ENCODE measurements around the gene NLRC5.

The NLRC5 gene

GRCh38 chr16:56988948-56989945 is at the start of gene NLRC5:
NLRC5 (plus strand) TSS chr16:56989557; CDS start chr16:57020713, 31,156 bp downstream.
- Histone ChIP-seq H3K9me3 (ENCODE audit: control insufficient read depth, insufficient read depth, low read length) (no peaks in the 10 kb centered on the region), H3K4me1 (ENCODE audit: insufficient read depth, low read length) (peaks cover 21% of the 10 kb centered on the region), H3K9ac (ENCODE audit: low read depth, low read length) (peak within 1 kb of the TSS; percentile 72)

GRCh38 chr16:56939801-56940200 is 49.6 kb upstream of the NLRC5 start:
- H3K9me3 ChIP-seq (ENCODE audit: control insufficient read depth, insufficient read depth, low read length), result no peaks in the 10 kb centered on the region
- no peaks in the 10 kb centered on the region for H3K4me1 ChIP-seq (ENCODE audit: insufficient read depth, low read length)
- H3K36me3 ChIP-seq (ENCODE audit: insufficient read depth, low read length), result peaks cover 60% of the 10 kb centered on the region
- no peak overlapping the region for H3K9ac ChIP-seq (ENCODE audit: low read depth, low read length)

More at GRCh38 chr16:56988948-56989945, at the start of gene NLRC5:
- H3K36me3 ChIP-seq (ENCODE audit: insufficient read depth, low read length), result no peaks in the 10 kb centered on the region

GRCh38 chr16:56941092-56941491 is 48.3 kb upstream of the NLRC5 start:
- Histone ChIP-seq H3K9ac (ENCODE audit: low read depth, low read length) (no peak overlapping the region), H3K36me3 (ENCODE audit: insufficient read depth, low read length) (peaks cover 60% of the 10 kb centered on the region), H3K4me1 (ENCODE audit: insufficient read depth, low read length) (no peaks in the 10 kb centered on the region), H3K9me3 (ENCODE audit: control insufficient read depth, insufficient read depth, low read length) (no peaks in the 10 kb centered on the region)

GRCh38 chr16:56941856-56942331 is 47.5 kb upstream of the NLRC5 start:
- Histone ChIP-seq H3K9me3 (ENCODE audit: control insufficient read depth, insufficient read depth, low read length) (no peaks in the 10 kb centered on the region), H3K36me3 (ENCODE audit: insufficient read depth, low read length) (peaks cover 59% of the 10 kb centered on the region), H3K4me1 (ENCODE audit: insufficient read depth, low read length) (no peaks in the 10 kb centered on the region), H3K9ac (ENCODE audit: low read depth, low read length) (no peak overlapping the region)

- peaks cover 52% of the 10 kb centered on the region for H3K36me3 ChIP-seq (ENCODE audit: insufficient read depth, low read length)
- H3K4me1 ChIP-seq (ENCODE audit: insufficient read depth, low read length), result no peaks in the 10 kb centered on the region
Measured at GRCh38 chr16:56943761-56944375, 45.5 kb upstream of the NLRC5 start.

GRCh38 chr16:56944954-56945839 is 44.2 kb upstream of the NLRC5 start:
- H3K36me3 ChIP-seq (ENCODE audit: insufficient read depth, low read length), result peaks cover 39% of the 10 kb centered on the region
- H3K9me3 ChIP-seq (ENCODE audit: control insufficient read depth, insufficient read depth, low read length), result no peaks in the 10 kb centered on the region
- no peak overlapping the region for H3K9ac ChIP-seq (ENCODE audit: low read depth, low read length)
- H3K4me1 ChIP-seq (ENCODE audit: insufficient read depth, low read length), result no peaks in the 10 kb centered on the region

More at GRCh38 chr16:56943761-56944375, 45.5 kb upstream of the NLRC5 start:
- no peaks in the 10 kb centered on the region for H3K9me3 ChIP-seq (ENCODE audit: control insufficient read depth, insufficient read depth, low read length)
- no peak overlapping the region for H3K9ac ChIP-seq (ENCODE audit: low read depth, low read length)

- Histone ChIP-seq H3K9ac (ENCODE audit: low read depth, low read length) (no peak overlapping the region), H3K36me3 (ENCODE audit: insufficient read depth, low read length) (peaks cover 33% of the 10 kb centered on the region), H3K9me3 (ENCODE audit: control insufficient read depth, insufficient read depth, low read length) (no peaks in the 10 kb centered on the region), H3K4me1 (ENCODE audit: insufficient read depth, low read length) (no peaks in the 10 kb centered on the region)
Measured at GRCh38 chr16:56945847-56946527, 43.4 kb upstream of the NLRC5 start.

GRCh38 chr16:56946767-56947603 is 42.4 kb upstream of the NLRC5 start:
- no peaks in the 10 kb centered on the region for H3K4me1 ChIP-seq (ENCODE audit: insufficient read depth, low read length)
- no peak overlapping the region for H3K9ac ChIP-seq (ENCODE audit: low read depth, low read length)
- H3K9me3 ChIP-seq (ENCODE audit: control insufficient read depth, insufficient read depth, low read length), result no peaks in the 10 kb centered on the region
- peaks cover 24% of the 10 kb centered on the region for H3K36me3 ChIP-seq (ENCODE audit: insufficient read depth, low read length)

GRCh38 chr16:56947604-56947995 is 41.8 kb upstream of the NLRC5 start:
- Histone ChIP-seq H3K36me3 (ENCODE audit: insufficient read depth, low read length) (peaks cover 19% of the 10 kb centered on the region), H3K9ac (ENCODE audit: low read depth, low read length) (no peak overlapping the region), H3K9me3 (ENCODE audit: control insufficient read depth, insufficient read depth, low read length) (no peaks in the 10 kb centered on the region), H3K4me1 (ENCODE audit: insufficient read depth, low read length) (no peaks in the 10 kb centered on the region)

- H3K4me1 ChIP-seq (ENCODE audit: insufficient read depth, low read length), result no peaks in the 10 kb centered on the region
- no peak overlapping the region for H3K9ac ChIP-seq (ENCODE audit: low read depth, low read length)
- peaks cover 18% of the 10 kb centered on the region for H3K36me3 ChIP-seq (ENCODE audit: insufficient read depth, low read length)
- no peaks in the 10 kb centered on the region for H3K9me3 ChIP-seq (ENCODE audit: control insufficient read depth, insufficient read depth, low read length)
Measured at GRCh38 chr16:56948234-56948633, 41.1 kb upstream of the NLRC5 start.

GRCh38 chr16:56950051-56950450 is 39.3 kb upstream of the NLRC5 start:
- Histone ChIP-seq H3K9me3 (ENCODE audit: control insufficient read depth, insufficient read depth, low read length) (no peaks in the 10 kb centered on the region), H3K9ac (ENCODE audit: low read depth, low read length) (no peak overlapping the region), H3K4me1 (ENCODE audit: insufficient read depth, low read length) (no peaks in the 10 kb centered on the region), H3K36me3 (ENCODE audit: insufficient read depth, low read length) (peaks cover 4% of the 10 kb centered on the region; the same call in 1 of the 2 replicates)

GRCh38 chr16:56950455-56950854 is 38.9 kb upstream of the NLRC5 start:
- no peaks in the 10 kb centered on the region for H3K4me1 ChIP-seq (ENCODE audit: insufficient read depth, low read length)
- H3K9ac ChIP-seq (ENCODE audit: low read depth, low read length), result no peak overlapping the region
- no peaks in the 10 kb centered on the region for H3K36me3 ChIP-seq (ENCODE audit: insufficient read depth, low read length)
- no peaks in the 10 kb centered on the region for H3K9me3 ChIP-seq (ENCODE audit: control insufficient read depth, insufficient read depth, low read length)

All from ES-I3 (cell line).